HEK293 (cell line): ENCODE data around the gene SNX4.

Source experiments
- REPIN1 ChIP-seq: fragments of 450-650 bp; formaldehyde crosslinking; IDR thresholded peaks from 2 replicates; pipeline ENCODE4 v1.5.1; 2017; ENCODE audit warnings: missing biosample characterization, missing genetic modification characterization, low read depth
- ZNF221 ChIP-seq: fragments of 450-650 bp; formaldehyde crosslinking; IDR thresholded peaks from 2 replicates; pipeline ENCODE4 v1.5.1; 2017; ENCODE audit warnings: missing biosample characterization, missing genetic modification characterization, borderline replicate concordance
- ZNF354C ChIP-seq: fragments of 450-650 bp; formaldehyde crosslinking; IDR thresholded peaks from 2 replicates; pipeline ENCODE4 v1.5.1; 2016; ENCODE audit warnings: missing biosample characterization, missing genetic modification characterization, low read depth, borderline replicate concordance
- ZNF785 ChIP-seq: fragments of 450-650 bp; formaldehyde crosslinking; IDR thresholded peaks from 2 replicates; pipeline ENCODE4 v1.5.1; 2016; ENCODE audit warnings: missing biosample characterization, missing genetic modification characterization
- TF ChIP-seq, protein P1 (sequence below): fragments of 450-650 bp; formaldehyde crosslinking; IDR thresholded peaks from 2 replicates; pipeline ENCODE4 v1.5.1; 2016; ENCODE audit warnings: missing biosample characterization, missing genetic modification characterization
- TF ChIP-seq, protein P2 (sequence below): fragments of 450-650 bp; formaldehyde crosslinking; IDR thresholded peaks from 2 replicates; pipeline ENCODE4 v1.5.1; 2016; ENCODE audit warnings: missing biosample characterization, missing genetic modification characterization
- TF ChIP-seq, protein P3 (sequence below): fragments of 450-650 bp; formaldehyde crosslinking; IDR thresholded peaks from 2 replicates; pipeline ENCODE4 v1.5.1; 2016; ENCODE audit warnings: missing biosample characterization, missing genetic modification characterization, low read depth

DNA sequence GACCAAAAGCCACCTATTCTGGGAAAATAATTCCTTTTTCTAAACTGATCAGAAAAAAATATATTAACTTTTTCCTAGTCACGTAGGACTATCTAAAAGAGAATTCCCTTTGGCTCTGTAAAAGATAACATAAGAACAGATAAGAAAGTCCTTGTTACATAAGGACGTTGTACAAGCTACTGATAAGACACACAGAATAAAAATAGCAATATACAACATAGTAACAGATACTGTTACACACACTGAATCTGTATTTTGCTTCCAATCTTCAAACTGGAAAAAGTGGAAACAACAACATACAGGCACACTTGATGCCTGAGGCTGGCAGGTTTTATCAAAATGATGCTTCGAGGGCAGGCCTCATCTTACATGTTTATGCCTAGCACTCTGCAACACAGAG is 59.8 kb downstream of the SNX4 start:
- TF ChIP-seq, protein P1, sequence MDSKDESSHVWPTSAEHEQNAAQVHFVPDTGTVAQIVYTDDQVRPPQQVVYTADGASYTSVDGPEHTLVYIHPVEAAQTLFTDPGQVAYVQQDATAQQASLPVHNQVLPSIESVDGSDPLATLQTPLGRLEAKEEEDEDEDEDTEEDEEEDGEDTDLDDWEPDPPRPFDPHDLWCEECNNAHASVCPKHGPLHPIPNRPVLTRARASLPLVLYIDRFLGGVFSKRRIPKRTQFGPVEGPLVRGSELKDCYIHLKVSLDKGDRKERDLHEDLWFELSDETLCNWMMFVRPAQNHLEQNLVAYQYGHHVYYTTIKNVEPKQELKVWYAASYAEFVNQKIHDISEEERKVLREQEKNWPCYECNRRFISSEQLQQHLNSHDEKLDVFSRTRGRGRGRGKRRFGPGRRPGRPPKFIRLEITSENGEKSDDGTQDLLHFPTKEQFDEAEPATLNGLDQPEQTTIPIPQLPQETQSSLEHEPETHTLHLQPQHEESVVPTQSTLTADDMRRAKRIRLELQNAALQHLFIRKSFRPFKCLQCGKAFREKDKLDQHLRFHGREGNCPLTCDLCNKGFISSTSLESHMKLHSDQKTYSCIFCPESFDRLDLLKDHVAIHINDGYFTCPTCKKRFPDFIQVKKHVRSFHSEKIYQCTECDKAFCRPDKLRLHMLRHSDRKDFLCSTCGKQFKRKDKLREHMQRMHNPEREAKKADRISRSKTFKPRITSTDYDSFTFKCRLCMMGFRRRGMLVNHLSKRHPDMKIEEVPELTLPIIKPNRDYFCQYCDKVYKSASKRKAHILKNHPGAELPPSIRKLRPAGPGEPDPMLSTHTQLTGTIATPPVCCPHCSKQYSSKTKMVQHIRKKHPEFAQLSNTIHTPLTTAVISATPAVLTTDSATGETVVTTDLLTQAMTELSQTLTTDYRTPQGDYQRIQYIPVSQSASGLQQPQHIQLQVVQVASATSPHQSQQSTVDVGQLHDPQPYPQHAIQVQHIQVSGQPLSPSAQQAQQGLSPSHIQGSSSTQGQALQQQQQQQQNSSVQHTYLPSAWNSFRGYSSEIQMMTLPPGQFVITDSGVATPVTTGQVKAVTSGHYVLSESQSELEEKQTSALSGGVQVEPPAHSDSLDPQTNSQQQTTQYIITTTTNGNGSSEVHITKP (tag by site-specific recombination): no peak
- TF ChIP-seq, protein P2, sequence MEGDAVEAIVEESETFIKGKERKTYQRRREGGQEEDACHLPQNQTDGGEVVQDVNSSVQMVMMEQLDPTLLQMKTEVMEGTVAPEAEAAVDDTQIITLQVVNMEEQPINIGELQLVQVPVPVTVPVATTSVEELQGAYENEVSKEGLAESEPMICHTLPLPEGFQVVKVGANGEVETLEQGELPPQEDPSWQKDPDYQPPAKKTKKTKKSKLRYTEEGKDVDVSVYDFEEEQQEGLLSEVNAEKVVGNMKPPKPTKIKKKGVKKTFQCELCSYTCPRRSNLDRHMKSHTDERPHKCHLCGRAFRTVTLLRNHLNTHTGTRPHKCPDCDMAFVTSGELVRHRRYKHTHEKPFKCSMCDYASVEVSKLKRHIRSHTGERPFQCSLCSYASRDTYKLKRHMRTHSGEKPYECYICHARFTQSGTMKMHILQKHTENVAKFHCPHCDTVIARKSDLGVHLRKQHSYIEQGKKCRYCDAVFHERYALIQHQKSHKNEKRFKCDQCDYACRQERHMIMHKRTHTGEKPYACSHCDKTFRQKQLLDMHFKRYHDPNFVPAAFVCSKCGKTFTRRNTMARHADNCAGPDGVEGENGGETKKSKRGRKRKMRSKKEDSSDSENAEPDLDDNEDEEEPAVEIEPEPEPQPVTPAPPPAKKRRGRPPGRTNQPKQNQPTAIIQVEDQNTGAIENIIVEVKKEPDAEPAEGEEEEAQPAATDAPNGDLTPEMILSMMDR (tag by site-specific recombination): no peak
- TF ChIP-seq, protein P3, sequence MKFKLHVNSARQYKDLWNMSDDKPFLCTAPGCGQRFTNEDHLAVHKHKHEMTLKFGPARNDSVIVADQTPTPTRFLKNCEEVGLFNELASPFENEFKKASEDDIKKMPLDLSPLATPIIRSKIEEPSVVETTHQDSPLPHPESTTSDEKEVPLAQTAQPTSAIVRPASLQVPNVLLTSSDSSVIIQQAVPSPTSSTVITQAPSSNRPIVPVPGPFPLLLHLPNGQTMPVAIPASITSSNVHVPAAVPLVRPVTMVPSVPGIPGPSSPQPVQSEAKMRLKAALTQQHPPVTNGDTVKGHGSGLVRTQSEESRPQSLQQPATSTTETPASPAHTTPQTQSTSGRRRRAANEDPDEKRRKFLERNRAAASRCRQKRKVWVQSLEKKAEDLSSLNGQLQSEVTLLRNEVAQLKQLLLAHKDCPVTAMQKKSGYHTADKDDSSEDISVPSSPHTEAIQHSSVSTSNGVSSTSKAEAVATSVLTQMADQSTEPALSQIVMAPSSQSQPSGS (tag by site-specific recombination): no peak
- no peak for TF ChIP-seq ZNF785 (tag by site-specific recombination)
- no peak for TF ChIP-seq ZNF221 (tag by site-specific recombination)
- TF ChIP-seq REPIN1: no peak
- TF ChIP-seq ZNF354C (tag by site-specific recombination): no peak
